PC-9 (cell line): ENCODE results near the gene RRP15. TPM values are rescaled to one million over a fixed set of nuclear protein-coding genes. Genes with fewer than 3 reads are reported as not detected.

Experiments
- BruUV-seq: library from RNA; stranded (reverse); fragments of 400-500 nt; replicated peaks from 2 replicates; lab custom pipeline; 2021; lab: Mats Ljungman, UMichigan
- CTCF ChIA-PET: fragments of 300-600 bp; sonication (Branson Sonifier 250); formaldehyde crosslinking; loops from one replicate; lab custom pipeline; 2022; ENCODE audit warnings: antibody characterized with exemption; lab: Charles Lee
- POLR2A ChIA-PET: fragments of 300-600 bp; sonication (Branson Sonifier 250); formaldehyde crosslinking; loops from one replicate; lab custom pipeline; 2022; ENCODE audit warnings: antibody characterized with exemption; ENCODE audit not compliant: unreplicated experiment; lab: Charles Lee
- DNase-seq, 2 experiments: peaks; one replicate each; pipeline versions ENCODE4 v3.0.0 to v3.0.0-alpha.2; 2015 to 2022; ENCODE audit warnings: mixed read lengths in 1 of 2
- H2AFZ ChIP-seq: fragments of 200-600 bp; sonication (generic); 2 replicates; pipeline ENCODE4 v1.8.1; 2017; ENCODE audit warnings: antibody characterized with exemption
- H3F3A ChIP-seq: fragments of 200-600 bp; sonication (generic); 2 replicates; pipeline ENCODE4 v1.8.1; 2017; ENCODE audit warnings: antibody characterized with exemption, mild to moderate bottlenecking, low read depth; ENCODE audit not compliant: insufficient read depth
- H3K27ac ChIP-seq: fragments of 200-600 bp; sonication (generic); 2 replicates; pipeline ENCODE4 v1.6.1; 2016; ENCODE audit warnings: mixed run types
- H3K27me3 ChIP-seq: fragments of 200-600 bp; sonication (generic); 2 replicates; pipeline ENCODE4 v1.6.1; 2016; ENCODE audit warnings: low read depth, mixed run types; ENCODE audit not compliant: insufficient read depth
- H3K36me3 ChIP-seq: fragments of 200-600 bp; sonication (generic); 2 replicates; pipeline ENCODE4 v1.6.1; 2016; ENCODE audit warnings: low read depth, mixed run types
- H3K4me1 ChIP-seq: fragments of 200-600 bp; sonication (generic); replicated peaks from 2 replicates; pipeline ENCODE4 v1.6.1; 2016; ENCODE audit warnings: mixed run types; ENCODE audit not compliant: insufficient read depth
- H3K4me2 ChIP-seq: fragments of 200-600 bp; sonication (generic); 2 replicates; pipeline ENCODE4 v1.6.1; 2017; ENCODE audit warnings: mixed run types
- H3K4me3 ChIP-seq: fragments of 200-600 bp; sonication (generic); 2 replicates; pipeline ENCODE4 v1.6.1; 2016; ENCODE audit warnings: mixed run types
- H3K79me2 ChIP-seq: fragments of 200-600 bp; sonication (generic); 2 replicates; pipeline ENCODE4 v1.6.1; 2017; ENCODE audit warnings: low read depth, mixed run types
- H3K9me2 ChIP-seq: fragments of 200-600 bp; sonication (generic); 2 replicates; pipeline ENCODE4 v1.8.1; 2017; ENCODE audit warnings: mild to moderate bottlenecking; ENCODE audit not compliant: insufficient read depth
- H3K9me3 ChIP-seq: fragments of 200-600 bp; sonication (generic); 2 replicates; pipeline ENCODE4 v1.8.1; 2016; ENCODE audit warnings: low read depth; ENCODE audit not compliant: insufficient read depth
- H4K20me1 ChIP-seq: fragments of 200-600 bp; sonication (generic); 2 replicates; pipeline ENCODE4 v1.8.1; 2017; ENCODE audit not compliant: insufficient read depth
- EZH2 ChIP-seq: fragments of 200-600 bp; sonication (generic); IDR thresholded peaks from 2 replicates; pipeline ENCODE4 v1.8.0; 2017; ENCODE audit warnings: antibody characterized with exemption, low read depth
- intact Hi-C: fragments of 100-400 bp; cut with micrococcal nuclease; formaldehyde crosslinking; loops from one replicate; pipeline ENCODE4 v1.10.0; 2022; ENCODE audit not compliant: unreplicated experiment
- total RNA-seq: library from RNA; stranded (reverse); gene quantifications from 2 replicates; pipeline ENCODE4 v1.2.3, GENCODE V29; 2021
- TF ChIP-seq, protein P1 (sequence below): fragments of 200-600 bp; sonication (generic); conservative IDR thresholded peaks from 2 replicates; pipeline ENCODE4 v1.6.1; 2017; ENCODE audit warnings: mixed run types, antibody characterized with exemption, mild to moderate bottlenecking, moderate library complexity

RRP15 gene
- total RNA-seq, 1 experiment from 2014 or later: 24.9 TPM

DNA sequence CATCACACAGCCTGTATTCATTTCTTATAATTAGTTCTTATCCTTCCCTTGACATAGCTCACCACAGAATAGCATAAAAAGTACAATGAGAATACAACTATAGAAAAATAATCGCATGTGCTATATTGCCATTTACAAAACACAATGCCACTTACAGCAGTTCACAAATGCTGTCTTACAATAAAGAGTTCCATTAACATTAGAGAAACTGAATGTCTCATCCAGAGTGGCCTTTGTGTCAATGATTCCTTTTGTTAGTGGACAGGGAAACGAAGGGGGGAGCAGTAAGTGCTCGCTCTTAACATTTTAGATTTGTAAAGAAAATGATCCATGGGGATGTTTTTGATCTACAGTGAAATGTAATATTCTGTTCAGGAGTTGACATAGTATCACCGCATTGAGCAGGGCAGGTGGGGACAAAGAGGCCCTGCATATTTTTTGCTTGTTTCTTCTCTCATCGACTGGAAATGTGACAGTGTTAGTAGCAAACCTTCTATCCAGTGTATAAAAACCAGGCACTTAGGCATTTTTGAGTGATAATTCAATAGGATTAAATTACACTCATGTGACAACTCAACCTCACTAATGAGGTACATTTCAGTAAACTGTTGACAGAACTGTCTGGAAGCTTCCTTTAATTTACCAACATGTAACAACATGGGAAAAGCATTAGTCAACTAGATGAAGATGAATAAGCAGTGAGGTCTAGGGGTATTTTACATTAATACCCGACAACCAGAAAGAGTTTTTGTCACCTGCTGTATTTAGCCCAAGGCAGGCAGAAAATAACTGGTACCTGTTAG lies 35.6 kb upstream of the RRP15 start:
- no peaks in the 10 kb centered on the region for H4K20me1 ChIP-seq
- H3K36me3 ChIP-seq: no peaks in the 10 kb centered on the region
- no peak for DNase-seq
- CTCF ChIA-PET: no interaction called here
- TF ChIP-seq, protein P1, sequence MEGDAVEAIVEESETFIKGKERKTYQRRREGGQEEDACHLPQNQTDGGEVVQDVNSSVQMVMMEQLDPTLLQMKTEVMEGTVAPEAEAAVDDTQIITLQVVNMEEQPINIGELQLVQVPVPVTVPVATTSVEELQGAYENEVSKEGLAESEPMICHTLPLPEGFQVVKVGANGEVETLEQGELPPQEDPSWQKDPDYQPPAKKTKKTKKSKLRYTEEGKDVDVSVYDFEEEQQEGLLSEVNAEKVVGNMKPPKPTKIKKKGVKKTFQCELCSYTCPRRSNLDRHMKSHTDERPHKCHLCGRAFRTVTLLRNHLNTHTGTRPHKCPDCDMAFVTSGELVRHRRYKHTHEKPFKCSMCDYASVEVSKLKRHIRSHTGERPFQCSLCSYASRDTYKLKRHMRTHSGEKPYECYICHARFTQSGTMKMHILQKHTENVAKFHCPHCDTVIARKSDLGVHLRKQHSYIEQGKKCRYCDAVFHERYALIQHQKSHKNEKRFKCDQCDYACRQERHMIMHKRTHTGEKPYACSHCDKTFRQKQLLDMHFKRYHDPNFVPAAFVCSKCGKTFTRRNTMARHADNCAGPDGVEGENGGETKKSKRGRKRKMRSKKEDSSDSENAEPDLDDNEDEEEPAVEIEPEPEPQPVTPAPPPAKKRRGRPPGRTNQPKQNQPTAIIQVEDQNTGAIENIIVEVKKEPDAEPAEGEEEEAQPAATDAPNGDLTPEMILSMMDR: no peak
- no peak for TF ChIP-seq EZH2
- H2AFZ ChIP-seq: no peak overlapping the region; the same call in 1 of the 2 replicates
- no peaks in the 10 kb centered on the region for H3K9me3 ChIP-seq
- no peaks in the 10 kb centered on the region for H3K4me1 ChIP-seq
- no peak overlapping the region for H3K4me3 ChIP-seq
- no peaks in the 10 kb centered on the region for H3K9me2 ChIP-seq
- no peaks in the 10 kb centered on the region for H3K27me3 ChIP-seq
- no peaks in the 10 kb centered on the region for H3K79me2 ChIP-seq
- no peak overlapping the region for H3K27ac ChIP-seq
- POLR2A ChIA-PET: no interaction called here
- intact Hi-C loops: no loop called here
- no peak overlapping the region for H3K4me2 ChIP-seq
- BruUV-seq: no TSS peak
- H3F3A ChIP-seq: no peaks in the 10 kb centered on the region

DNA sequence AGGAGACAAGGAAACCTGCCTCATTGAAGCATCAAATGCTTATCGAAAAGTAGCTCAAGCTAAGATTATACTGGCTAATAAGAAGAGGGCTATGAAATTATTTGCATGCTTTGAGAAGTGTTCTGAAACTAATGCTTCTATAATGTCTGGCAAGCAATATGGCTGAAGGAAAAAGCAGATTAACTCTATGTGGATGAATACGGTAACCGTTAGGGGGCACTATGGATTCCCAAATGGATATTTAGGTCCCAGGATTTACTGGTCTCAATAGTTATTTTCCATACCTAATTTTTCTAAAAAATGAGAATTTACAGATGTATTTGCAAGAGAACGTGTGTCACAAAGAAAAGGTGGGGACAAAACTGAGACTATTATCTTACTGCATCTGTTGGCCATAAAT lies 34.6 kb upstream of the RRP15 start:
- POLR2A ChIA-PET: no interaction called here
- intact Hi-C loops: no loop called here
- CTCF ChIA-PET: no interaction called here

DNA sequence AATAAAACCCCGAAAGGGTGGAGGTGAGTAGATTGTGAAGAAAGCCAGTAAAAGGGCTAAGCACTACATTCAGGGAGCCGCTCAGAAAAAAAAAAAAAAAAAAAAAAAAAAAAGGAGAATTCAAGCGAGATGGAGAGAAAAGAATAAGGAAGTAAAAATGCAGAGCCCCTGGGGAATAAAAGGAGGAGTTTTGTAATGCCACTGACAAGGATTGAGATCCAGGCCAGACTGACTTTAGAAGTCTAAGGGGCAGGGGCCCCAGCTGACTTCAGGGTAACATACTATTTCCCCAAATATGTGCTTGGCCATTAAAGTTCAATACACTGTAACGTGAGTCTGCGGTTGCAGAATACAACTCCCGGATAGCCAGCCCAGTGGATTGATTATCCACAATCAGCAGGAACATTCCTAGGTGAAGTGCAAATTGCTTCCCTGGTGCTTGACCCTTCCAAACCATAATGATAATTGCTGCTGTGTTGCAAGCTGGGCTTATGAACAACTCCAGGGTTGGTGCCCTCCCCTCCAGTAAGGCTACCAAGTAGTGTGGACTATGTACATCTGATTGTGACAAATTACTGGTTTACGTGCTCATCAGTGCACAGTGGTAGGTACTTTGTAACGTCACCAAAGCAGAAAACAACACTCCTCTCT lies 30.7 kb upstream of the RRP15 start:
- intact Hi-C loops: no loop called here
- H3K4me2 ChIP-seq: no peak overlapping the region
- no peaks in the 10 kb centered on the region for H4K20me1 ChIP-seq
- no peaks in the 10 kb centered on the region for H3K36me3 ChIP-seq
- no peaks in the 10 kb centered on the region for H3F3A ChIP-seq
- H3K9me3 ChIP-seq: no peaks in the 10 kb centered on the region
- DNase-seq: no peak
- ChIA-PET CTCF (no interaction called here), POLR2A (no interaction called here)
- TF ChIP-seq, protein P1: no peak
- TF ChIP-seq EZH2: no peak
- no peaks in the 10 kb centered on the region for H3K9me2 ChIP-seq
- no peak overlapping the region for H3K27ac ChIP-seq
- H2AFZ ChIP-seq: no peak overlapping the region
- no peaks in the 10 kb centered on the region for H3K79me2 ChIP-seq
- H3K4me3 ChIP-seq: no peak overlapping the region
- no peaks in the 10 kb centered on the region for H3K4me1 ChIP-seq
- BruUV-seq: no TSS peak
- H3K27me3 ChIP-seq: no peaks in the 10 kb centered on the region

More for the DNA sequence above, 34.6 kb upstream of the RRP15 start:
- no TSS peak for BruUV-seq
- Histone ChIP-seq H3K4me3 (no peak overlapping the region), H3K4me2 (no peak overlapping the region), H3K36me3 (no peaks in the 10 kb centered on the region), H3K9me2 (no peaks in the 10 kb centered on the region), H3K27ac (no peak overlapping the region), H3K79me2 (no peaks in the 10 kb centered on the region), H3F3A (no peaks in the 10 kb centered on the region), H3K27me3 (no peaks in the 10 kb centered on the region), H3K4me1 (no peaks in the 10 kb centered on the region), H2AFZ (no peak overlapping the region), H3K9me3 (no peaks in the 10 kb centered on the region), H4K20me1 (no peaks in the 10 kb centered on the region)
- no peak for DNase-seq
- TF ChIP-seq, protein P1: no peak
- TF ChIP-seq EZH2: no peak
